Thyroid gland (tissue), 4 donors: Measurements from ENCODE around the gene ESRRB. TPM values are rescaled to one million over a fixed set of nuclear protein-coding genes. Genes with fewer than 3 reads are reported as not detected.

Source experiments
- DNase-seq, 2 donors: peaks; one replicate each; pipeline ENCODE4 v3.0.0-alpha.2; 2019
- H3K27ac ChIP-seq, 3 donors: fragments of 200-600 bp; sonication (generic); 1 replicate in 2 of 3; 2 replicates in 1 of 3; pipeline ENCODE4 v1.5.1; 2016 to 2019; ENCODE audit warnings: mild to moderate bottlenecking in 1 of 3, moderate library complexity in 1 of 3
- H3K27me3 ChIP-seq: fragments of 200-600 bp; sonication (generic); one replicate; pipeline ENCODE4 v1.5.1; 2019
- H3K36me3 ChIP-seq, 2 donors: fragments of 200-600 bp; sonication (generic); one replicate each; pipeline ENCODE4 v1.5.1; 2016 to 2019
- H3K4me1 ChIP-seq, 2 donors: fragments of 200-600 bp; sonication (generic); one replicate each; pipeline ENCODE4 v1.5.1; 2017 to 2019
- H3K4me3 ChIP-seq, 3 donors: fragments of 200-600 bp; sonication (generic); replicated peaks in 1 of 3; 1 replicate in 2 of 3; 2 replicates in 1 of 3; pipeline ENCODE4 v1.5.1; 2016; ENCODE audit warnings: mild to moderate bottlenecking in 1 of 3
- H3K9me3 ChIP-seq: fragments of 200-600 bp; sonication (generic); one replicate; pipeline ENCODE4 v1.5.1; 2017
- POLR2A ChIP-seq, 2 donors: fragments of 450-650 bp; IDR thresholded peaks; one replicate each; pipeline ENCODE4 v1.6.1; 2017; ENCODE audit warnings: antibody characterized with exemption in 2 of 2, mild to moderate bottlenecking in 2 of 2, moderate library complexity in 1 of 2
- WGBS, 2 donors: methylation state at CpG; one replicate each; pipeline ENCODE4 v1.1.5; 2017; 5-methylcytosine and 5-hydroxymethylcytosine counted together
- intact Hi-C: fragments of 100-400 bp; cut with DNase I; formaldehyde crosslinking; loops from one replicate; pipeline ENCODE4 v1.15.1; 2023
- total RNA-seq, 4 donors: library from RNA; depleted of rRNA; stranded (reverse); fragments of >200 nt; gene quantifications; one replicate each; pipeline ENCODE4 v1.2.3, GENCODE V29; 2016
- TF ChIP-seq, protein P1 (sequence below), 6 experiments: fragments of 200-600 bp in 3 of 6; fragments of 450-650 bp in 3 of 6; sonication (generic) in 3 of 6; IDR thresholded peaks; one replicate each; pipeline ENCODE4 v1.5.1; 2016 to 2019; ENCODE audit warnings: antibody characterized with exemption in 6 of 6, mild to moderate bottlenecking in 2 of 6, inconsistent platforms in 1 of 6, moderate library complexity in 1 of 6

ESRRB gene
- total RNA-seq, 4 donors from 2014 or later = not detected

DNA sequence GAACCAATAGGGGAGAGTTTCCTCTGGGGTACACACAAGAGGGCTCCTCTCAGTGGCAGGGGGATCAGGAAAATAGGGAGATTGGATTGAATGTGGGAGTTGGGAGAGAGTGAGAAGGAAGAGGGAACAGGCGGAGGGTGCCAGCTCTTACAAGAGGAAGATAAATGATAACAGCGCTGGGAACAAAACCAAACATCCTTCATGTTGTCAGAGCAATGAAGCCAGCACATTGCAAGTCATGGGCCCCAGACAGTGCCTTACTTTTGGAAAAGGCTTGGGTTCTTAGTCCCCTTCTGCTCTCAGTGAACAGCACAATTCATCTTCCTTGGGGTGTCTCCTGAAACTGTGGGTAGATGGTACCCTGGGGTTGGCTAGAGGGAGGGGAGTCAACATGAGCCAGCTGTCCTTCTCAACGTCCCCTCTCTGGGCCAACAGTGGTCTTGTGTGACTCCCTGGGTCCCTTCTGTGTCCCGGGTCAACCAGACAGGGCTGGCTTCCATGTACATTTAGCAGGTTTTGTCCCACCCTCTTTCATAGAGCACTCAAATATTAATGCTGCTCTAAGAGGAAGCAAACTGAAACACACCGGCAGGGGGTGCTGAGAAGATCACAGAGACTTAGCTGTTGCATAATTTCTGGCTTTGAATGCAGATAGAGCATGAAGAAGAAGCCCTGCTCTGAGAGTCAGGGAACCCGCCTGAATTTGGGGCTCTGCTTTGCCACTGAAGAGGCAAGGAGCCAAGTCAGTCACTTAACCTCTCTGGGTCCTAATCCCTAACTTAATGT, 138.5 kb downstream of the ESRRB start:
- TF ChIP-seq, protein P1, sequence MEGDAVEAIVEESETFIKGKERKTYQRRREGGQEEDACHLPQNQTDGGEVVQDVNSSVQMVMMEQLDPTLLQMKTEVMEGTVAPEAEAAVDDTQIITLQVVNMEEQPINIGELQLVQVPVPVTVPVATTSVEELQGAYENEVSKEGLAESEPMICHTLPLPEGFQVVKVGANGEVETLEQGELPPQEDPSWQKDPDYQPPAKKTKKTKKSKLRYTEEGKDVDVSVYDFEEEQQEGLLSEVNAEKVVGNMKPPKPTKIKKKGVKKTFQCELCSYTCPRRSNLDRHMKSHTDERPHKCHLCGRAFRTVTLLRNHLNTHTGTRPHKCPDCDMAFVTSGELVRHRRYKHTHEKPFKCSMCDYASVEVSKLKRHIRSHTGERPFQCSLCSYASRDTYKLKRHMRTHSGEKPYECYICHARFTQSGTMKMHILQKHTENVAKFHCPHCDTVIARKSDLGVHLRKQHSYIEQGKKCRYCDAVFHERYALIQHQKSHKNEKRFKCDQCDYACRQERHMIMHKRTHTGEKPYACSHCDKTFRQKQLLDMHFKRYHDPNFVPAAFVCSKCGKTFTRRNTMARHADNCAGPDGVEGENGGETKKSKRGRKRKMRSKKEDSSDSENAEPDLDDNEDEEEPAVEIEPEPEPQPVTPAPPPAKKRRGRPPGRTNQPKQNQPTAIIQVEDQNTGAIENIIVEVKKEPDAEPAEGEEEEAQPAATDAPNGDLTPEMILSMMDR (IDR thresholded peaks at IDR 0.05) = peak in 1 of 6 experiments; percentile 25
- TF ChIP-seq POLR2A (IDR thresholded peaks at IDR 0.05) = no peak
- peak; percentile 6 to 22 for DNase-seq
- H3K27me3 ChIP-seq = no peaks in the 10 kb centered on the region
- no peaks in the 10 kb centered on the region for H3K9me3 ChIP-seq
- intact Hi-C loops = no loop called here
- WGBS, 2 donors = 58 to 68% methylated on average over 6 of the region's 6 CpGs
- H3K4me3 ChIP-seq = no peak overlapping the region
- H3K27ac ChIP-seq = no peak overlapping the region
- H3K4me1 ChIP-seq = no peaks in the 10 kb centered on the region
- H3K36me3 ChIP-seq = no peaks in the 10 kb centered on the region

DNA sequence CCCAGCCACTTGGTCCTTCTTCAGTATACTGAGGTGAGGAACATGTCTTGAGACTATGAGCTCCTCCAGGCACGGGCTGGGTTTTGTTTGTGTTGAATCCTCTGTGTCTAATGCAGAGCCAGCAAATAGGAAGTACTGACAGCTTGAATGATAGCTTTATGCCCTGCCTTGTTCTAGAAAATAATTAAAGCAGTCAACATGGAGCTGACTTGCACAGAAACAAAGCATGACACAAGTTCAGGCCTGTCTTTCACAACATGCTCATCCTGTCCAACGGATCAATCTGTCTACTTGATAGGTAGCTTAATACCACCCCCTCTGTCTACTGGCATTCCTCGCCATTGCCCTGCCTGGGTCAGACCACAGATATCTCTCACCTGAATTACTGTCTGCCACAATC, 140.9 kb downstream of the ESRRB start:
- TF ChIP-seq POLR2A (IDR thresholded peaks at IDR 0.05) = no peak
- TF ChIP-seq, protein P1 (IDR thresholded peaks at IDR 0.05) = no peak
- Histone ChIP-seq H3K4me3 (no peak overlapping the region), H3K27ac (no peak overlapping the region), H3K4me1 (no peaks in the 10 kb centered on the region), H3K9me3 (no peaks in the 10 kb centered on the region), H3K36me3 (no peaks in the 10 kb centered on the region), H3K27me3 (no peaks in the 10 kb centered on the region)
- DNase-seq = no peak
- intact Hi-C loops = no loop called here
- WGBS, 2 donors = 62 to 66% methylated on average over 3 of the region's 3 CpGs

DNA sequence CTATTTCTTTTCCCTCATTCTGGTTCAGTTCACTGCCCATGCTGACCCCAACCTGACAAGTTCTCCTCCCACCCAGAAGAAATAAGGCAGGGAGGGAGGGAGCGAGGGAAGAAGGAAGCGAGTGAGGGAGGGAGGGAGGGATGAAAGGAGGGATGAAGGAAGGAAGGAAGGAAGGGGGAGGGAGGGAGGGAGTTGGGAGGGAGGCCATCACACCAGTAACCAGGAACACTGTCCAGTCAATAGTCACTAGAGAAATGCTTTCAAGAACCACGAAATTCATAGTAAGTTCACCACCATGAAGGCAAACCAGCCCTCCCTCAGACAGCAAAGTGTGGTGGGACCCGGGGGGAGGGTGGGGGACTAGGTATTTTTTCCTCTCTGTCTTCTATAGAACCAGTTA, 142.4 kb downstream of the ESRRB start:
- H3K27ac ChIP-seq = no peak overlapping the region
- TF ChIP-seq, protein P1 (IDR thresholded peaks at IDR 0.05) = no peak
- no peak for TF ChIP-seq POLR2A (IDR thresholded peaks at IDR 0.05)
- no peak for DNase-seq
- no peaks in the 10 kb centered on the region for H3K27me3 ChIP-seq
- WGBS, 2 donors = 69 to 70% methylated on average over 4 of the region's 4 CpGs
- intact Hi-C loops = no loop called here
- no peak overlapping the region for H3K4me3 ChIP-seq
- no peaks in the 10 kb centered on the region for H3K36me3 ChIP-seq
- H3K9me3 ChIP-seq = no peaks in the 10 kb centered on the region
- H3K4me1 ChIP-seq = no peaks in the 10 kb centered on the region

DNA sequence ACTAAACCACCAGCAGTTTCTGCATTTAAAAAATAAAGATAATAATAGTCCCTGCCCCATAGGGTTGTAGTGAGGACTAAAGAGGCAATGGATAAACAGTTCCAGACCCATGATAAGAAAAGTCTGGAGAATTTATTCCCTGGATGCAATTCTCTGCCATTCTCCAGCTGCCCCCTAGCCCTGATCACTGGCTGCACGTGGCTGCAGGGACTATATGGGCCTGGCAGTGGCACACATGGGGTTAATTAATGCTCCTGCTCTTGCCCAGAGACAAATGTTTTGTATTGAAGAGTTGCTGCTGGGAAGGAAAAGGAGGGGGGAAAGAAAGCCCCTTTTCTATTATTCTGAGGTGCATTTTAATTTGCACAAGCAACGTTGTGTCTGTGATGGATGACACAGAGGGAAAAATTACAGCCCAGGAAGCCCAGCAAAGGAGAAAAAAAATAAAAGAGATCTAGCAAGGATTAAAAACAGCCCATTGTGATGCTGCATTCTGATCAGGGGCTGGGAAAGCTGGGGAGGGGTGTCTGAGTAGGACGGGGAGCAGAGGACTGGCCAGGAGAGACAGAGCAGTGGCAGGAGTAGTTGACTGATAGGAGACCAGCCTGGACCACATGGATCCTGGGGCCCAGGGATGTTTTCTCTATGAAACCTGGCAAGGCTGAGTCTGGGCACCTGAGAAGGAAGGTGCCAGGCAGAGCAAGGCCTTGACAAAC, 149.3 kb downstream of the ESRRB start:
- TF ChIP-seq, protein P1 (IDR thresholded peaks at IDR 0.05) = no peak
- no peak for TF ChIP-seq POLR2A (IDR thresholded peaks at IDR 0.05)
- no peak overlapping the region for H3K27ac ChIP-seq
- no peak for DNase-seq
- 70 to 75% methylated on average over 3 of the region's 3 CpGs for WGBS, 2 donors
- no peaks in the 10 kb centered on the region for H3K9me3 ChIP-seq
- intact Hi-C loops = no loop called here
- no peaks in the 10 kb centered on the region for H3K27me3 ChIP-seq
- no peaks in the 10 kb centered on the region for H3K36me3 ChIP-seq
- no peak overlapping the region for H3K4me3 ChIP-seq
- H3K4me1 ChIP-seq = no peaks in the 10 kb centered on the region

DNA sequence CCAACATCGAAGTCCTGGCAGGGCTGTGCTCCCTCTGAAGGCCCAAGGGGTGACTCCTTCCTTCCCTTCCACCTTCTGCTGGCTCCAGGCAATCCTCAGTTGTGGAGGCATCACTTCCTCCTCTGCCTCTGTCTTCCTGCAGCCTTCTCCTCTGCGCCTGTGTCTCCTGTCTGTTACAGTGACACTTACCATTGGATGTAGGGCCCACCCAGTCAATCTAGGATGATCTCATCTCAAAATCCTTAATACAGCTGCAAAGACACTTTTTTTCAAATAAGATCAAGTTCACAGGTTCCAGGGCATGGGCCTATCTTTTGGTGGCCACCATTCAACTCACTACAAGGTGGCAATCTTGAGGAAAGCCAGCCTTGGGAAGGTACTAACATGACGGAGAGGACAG, 155.1 kb downstream of the ESRRB start:
- WGBS, 2 donors = 79% methylated on average over 3 of the region's 3 CpGs
- intact Hi-C loops = no loop called here
- TF ChIP-seq, protein P1 (IDR thresholded peaks at IDR 0.05) = no peak
- no peak for TF ChIP-seq POLR2A (IDR thresholded peaks at IDR 0.05)

More for the DNA sequence above, 155.1 kb downstream of the ESRRB start:
- Histone ChIP-seq H3K9me3 (no peaks in the 10 kb centered on the region), H3K27ac (no peak overlapping the region), H3K4me3 (no peak overlapping the region), H3K36me3 (no peaks in the 10 kb centered on the region), H3K4me1 (no peaks in the 10 kb centered on the region), H3K27me3 (no peaks in the 10 kb centered on the region)
- DNase-seq = no peak
